Dendritic cell treated with granulocyte-macrophage colony-stimulating factor and Interleukin-4, amounts not matched to agents 40 ng/mL and 50 ng/mL, for 4 days (primary cell): ENCODE measurements around the gene TESK2.

Experiments used
- H3K27ac Mint-ChIP-seq: one replicate; pipeline ENCODE4 v1.8.0; 2022; ENCODE audit warnings: mild to moderate bottlenecking, mixed read lengths
- H3K27me3 Mint-ChIP-seq: one replicate; pipeline ENCODE4 v1.8.0; 2022; ENCODE audit warnings: mild to moderate bottlenecking, mixed read lengths
- H3K36me3 Mint-ChIP-seq: one replicate; pipeline ENCODE4 v1.8.0; 2022; ENCODE audit warnings: low read depth, mixed read lengths
- H3K4me1 Mint-ChIP-seq: one replicate; pipeline ENCODE4 v1.8.0; 2022; ENCODE audit warnings: low read depth, mixed read lengths
- H3K4me3 Mint-ChIP-seq: one replicate; pipeline ENCODE4 v1.8.0; 2022; ENCODE audit warnings: mild to moderate bottlenecking, moderate library complexity, mixed read lengths
- H3K9me3 Mint-ChIP-seq: one replicate; pipeline ENCODE4 v1.8.0; 2022; ENCODE audit warnings: mixed read lengths
- intact Hi-C: fragments of 100-400 bp; cut with micrococcal nuclease; formaldehyde crosslinking; loops from one replicate; pipeline ENCODE4 v1.15.0; 2022

The TESK2 gene

GRCh38 chr1:45443580-45444446, 47.1 kb downstream of the TESK2 start:
- Mint-ChIP-seq H3K4me3 (no peak overlapping the region), H3K4me1 (peaks cover 7% of the 10 kb centered on the region), H3K9me3 (no peaks in the 10 kb centered on the region), H3K27me3 (no peaks in the 10 kb centered on the region), H3K27ac (no peak overlapping the region), H3K36me3 (no peaks in the 10 kb centered on the region)
- intact Hi-C loops: no loop called here

- Mint-ChIP-seq H3K9me3 (no peaks in the 10 kb centered on the region), H3K4me3 (no peak overlapping the region), H3K27ac (no peak overlapping the region), H3K27me3 (no peaks in the 10 kb centered on the region), H3K36me3 (no peaks in the 10 kb centered on the region), H3K4me1 (peaks cover 7% of the 10 kb centered on the region)
- intact Hi-C loops: no loop called here
Measured at GRCh38 chr1:45442272-45442671, 48.7 kb downstream of the TESK2 start.

- H3K4me3 Mint-ChIP-seq: no peak overlapping the region
- no peak overlapping the region for H3K27ac Mint-ChIP-seq
- H3K9me3 Mint-ChIP-seq: no peaks in the 10 kb centered on the region
- no peaks in the 10 kb centered on the region for H3K36me3 Mint-ChIP-seq
- peaks cover 1% of the 10 kb centered on the region for H3K4me1 Mint-ChIP-seq
- intact Hi-C loops: no loop called here
- no peaks in the 10 kb centered on the region for H3K27me3 Mint-ChIP-seq
Measured at GRCh38 chr1:45437323-45437722, 53.6 kb downstream of the TESK2 start.

GRCh38 chr1:45430490-45430889, 60.5 kb downstream of the TESK2 start:
- Mint-ChIP-seq H3K27ac (no peak overlapping the region), H3K36me3 (no peaks in the 10 kb centered on the region), H3K9me3 (no peaks in the 10 kb centered on the region), H3K4me3 (no peak overlapping the region), H3K4me1 (peaks cover 14% of the 10 kb centered on the region), H3K27me3 (no peaks in the 10 kb centered on the region)
- intact Hi-C loops: no loop called here

- intact Hi-C loops: no loop called here
- no peak overlapping the region for H3K4me3 Mint-ChIP-seq
- no peaks in the 10 kb centered on the region for H3K27me3 Mint-ChIP-seq
- H3K9me3 Mint-ChIP-seq: no peaks in the 10 kb centered on the region
- no peak overlapping the region for H3K27ac Mint-ChIP-seq
- H3K36me3 Mint-ChIP-seq: no peaks in the 10 kb centered on the region
- H3K4me1 Mint-ChIP-seq: peaks cover 14% of the 10 kb centered on the region
Measured at GRCh38 chr1:45429561-45430159, 61.3 kb downstream of the TESK2 start.

GRCh38 chr1:45423906-45424678, 66.9 kb downstream of the TESK2 start:
- peaks cover 5% of the 10 kb centered on the region for H3K36me3 Mint-ChIP-seq
- H3K4me3 Mint-ChIP-seq: no peak overlapping the region
- no peaks in the 10 kb centered on the region for H3K27me3 Mint-ChIP-seq
- no peak overlapping the region for H3K27ac Mint-ChIP-seq
- H3K4me1 Mint-ChIP-seq: no peaks in the 10 kb centered on the region
- intact Hi-C loops: no loop called here
- peaks cover 9% of the 10 kb centered on the region for H3K9me3 Mint-ChIP-seq

- intact Hi-C loops: no loop called here
- no peaks in the 10 kb centered on the region for H3K4me1 Mint-ChIP-seq
- peaks cover 9% of the 10 kb centered on the region for H3K9me3 Mint-ChIP-seq
- H3K4me3 Mint-ChIP-seq: no peak overlapping the region
- no peaks in the 10 kb centered on the region for H3K27me3 Mint-ChIP-seq
- H3K27ac Mint-ChIP-seq: no peak overlapping the region
- peaks cover 5% of the 10 kb centered on the region for H3K36me3 Mint-ChIP-seq
Measured at GRCh38 chr1:45421935-45422334, 69.0 kb downstream of the TESK2 start.

- intact Hi-C loops: no loop called here
- Mint-ChIP-seq H3K4me1 (peaks cover 22% of the 10 kb centered on the region), H3K36me3 (no peaks in the 10 kb centered on the region), H3K9me3 (no peaks in the 10 kb centered on the region), H3K4me3 (no peak overlapping the region), H3K27me3 (no peaks in the 10 kb centered on the region), H3K27ac (no peak overlapping the region)
Measured at GRCh38 chr1:45414746-45415145, 76.2 kb downstream of the TESK2 start.

- no peak overlapping the region for H3K4me3 Mint-ChIP-seq
- H3K27ac Mint-ChIP-seq: peak overlapping the region; percentile 43
- no peaks in the 10 kb centered on the region for H3K9me3 Mint-ChIP-seq
- H3K27me3 Mint-ChIP-seq: no peaks in the 10 kb centered on the region
- intact Hi-C loops: no loop called here
- peaks cover 33% of the 10 kb centered on the region for H3K4me1 Mint-ChIP-seq
- no peaks in the 10 kb centered on the region for H3K36me3 Mint-ChIP-seq
Measured at GRCh38 chr1:45412899-45413298, 78.1 kb downstream of the TESK2 start.

- H3K27me3 Mint-ChIP-seq: no peaks in the 10 kb centered on the region
- no peaks in the 10 kb centered on the region for H3K9me3 Mint-ChIP-seq
- intact Hi-C loops: no loop called here
- no peak overlapping the region for H3K27ac Mint-ChIP-seq
- H3K36me3 Mint-ChIP-seq: no peaks in the 10 kb centered on the region
- H3K4me1 Mint-ChIP-seq: peaks cover 39% of the 10 kb centered on the region
- no peak overlapping the region for H3K4me3 Mint-ChIP-seq
Measured at GRCh38 chr1:45411510-45411899, 79.5 kb downstream of the TESK2 start.

- Mint-ChIP-seq H3K36me3 (no peaks in the 10 kb centered on the region), H3K27me3 (no peaks in the 10 kb centered on the region), H3K4me3 (no peak overlapping the region), H3K4me1 (peaks cover 39% of the 10 kb centered on the region), H3K9me3 (no peaks in the 10 kb centered on the region), H3K27ac (no peak overlapping the region)
- intact Hi-C loops: no loop called here
Measured at GRCh38 chr1:45410850-45411509, 80.0 kb downstream of the TESK2 start.

- H3K36me3 Mint-ChIP-seq: no peaks in the 10 kb centered on the region
- H3K27ac Mint-ChIP-seq: peak overlapping the region; percentile 42
- peaks cover 39% of the 10 kb centered on the region for H3K4me1 Mint-ChIP-seq
- H3K27me3 Mint-ChIP-seq: no peaks in the 10 kb centered on the region
- no peaks in the 10 kb centered on the region for H3K9me3 Mint-ChIP-seq
- intact Hi-C loops: no loop called here
- H3K4me3 Mint-ChIP-seq: no peak overlapping the region
Measured at GRCh38 chr1:45409276-45409675, 81.7 kb downstream of the TESK2 start.

GRCh38 chr1:45407629-45408287, 83.2 kb downstream of the TESK2 start:
- Mint-ChIP-seq H3K36me3 (no peaks in the 10 kb centered on the region), H3K27ac (no peak overlapping the region), H3K27me3 (no peaks in the 10 kb centered on the region), H3K9me3 (no peaks in the 10 kb centered on the region), H3K4me3 (no peak overlapping the region), H3K4me1 (peaks cover 30% of the 10 kb centered on the region)
- intact Hi-C loops: no loop called here
